ENCODE results near the gene LGALS9C. TPM values are rescaled to one million over a fixed set of nuclear protein-coding genes. Genes with fewer than 3 reads are reported as not detected.
"Not testable (repeated sequence)": the region's sequence is repeated elsewhere in the genome, so short reads cannot be mapped to it uniquely, and the experiment has no call there.

The LGALS9C gene
- 2.7 TPM for total RNA-seq

DNA sequence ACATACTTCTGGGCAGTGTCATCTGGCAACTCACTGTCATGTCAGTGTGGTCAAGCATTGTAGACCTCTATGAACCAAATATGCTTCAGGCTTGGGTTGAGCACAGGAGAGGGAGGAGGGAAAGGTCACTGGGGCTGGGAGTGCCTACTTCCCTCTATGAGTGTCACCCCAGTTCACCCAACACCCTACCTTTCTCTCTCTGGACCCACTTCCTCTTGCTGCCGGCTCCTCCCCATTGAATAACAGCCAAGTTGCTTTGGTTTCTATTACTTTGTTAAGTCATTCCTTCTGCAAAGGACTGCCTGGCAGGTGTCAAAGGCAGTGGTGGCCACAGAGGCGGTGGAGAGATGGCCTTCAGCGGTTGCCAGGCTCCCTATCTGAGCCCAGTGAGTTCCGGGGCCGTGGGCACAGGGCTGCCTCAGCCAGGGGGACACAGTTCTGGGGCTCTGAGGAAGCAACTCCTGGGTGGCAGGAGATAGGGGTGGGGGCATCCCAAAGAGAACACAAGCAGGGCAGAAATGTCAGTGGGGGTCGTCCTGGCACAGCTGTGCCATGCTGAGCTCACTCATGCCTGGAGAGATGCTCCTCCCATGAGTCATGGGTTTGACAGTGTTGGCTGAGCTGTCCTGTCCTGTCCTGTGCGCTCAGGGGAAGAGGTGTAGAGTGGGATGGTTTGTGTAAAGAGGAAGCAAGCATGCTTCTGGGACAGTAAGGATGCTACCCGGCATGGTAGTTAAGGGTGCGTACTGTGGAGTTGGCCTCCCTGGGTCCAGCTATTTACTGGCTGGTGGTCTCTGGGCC lies at the start of gene LGALS9C:
Gene LGALS9C (plus strand): TSS at position 282 of the 801 bp plus-strand sequence. CDS start 66 bp downstream, at position 348.
- DNase-seq: not testable (repeated sequence)

GRCh38 chr17:18432206-18432605 lies 44.4 kb upstream of the LGALS9C start:
- DNase-seq: not testable (repeated sequence)

- DNase-seq: not testable (repeated sequence)
These were observed 37.1 kb upstream of the LGALS9C start for GRCh38 chr17:18439465-18439870.

GRCh38 chr17:18442093-18442492 lies 34.5 kb upstream of the LGALS9C start:
- DNase-seq: not testable (repeated sequence)

DNA sequence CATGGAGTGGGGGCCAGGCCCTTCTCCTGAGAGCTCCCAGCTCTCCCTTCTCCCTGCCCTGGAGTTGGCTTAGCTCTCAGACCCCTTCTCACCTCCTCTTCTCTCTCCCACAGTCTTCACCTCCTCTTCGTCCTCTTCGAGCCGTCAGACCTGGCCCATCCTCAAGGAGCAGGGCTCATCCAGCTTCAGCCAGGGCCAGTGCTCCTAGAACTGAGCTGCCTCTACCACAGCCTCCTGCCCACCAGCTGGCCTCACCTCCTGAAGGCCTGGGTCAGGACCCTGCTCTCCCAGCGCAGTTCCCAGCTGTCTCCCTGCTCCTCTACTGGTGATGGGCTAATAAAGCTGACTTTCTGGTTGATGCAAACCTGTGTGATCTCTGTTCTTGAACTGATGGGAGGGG lies 34.1 kb upstream of the LGALS9C start:
- not testable (repeated sequence) for DNase-seq

GRCh38 chr17:18447476-18448205 lies 28.9 kb upstream of the LGALS9C start:
- not testable (repeated sequence) for DNase-seq

- not testable (repeated sequence) for DNase-seq
These were observed 28.3 kb upstream of the LGALS9C start for GRCh38 chr17:18448311-18448710.

DNA sequence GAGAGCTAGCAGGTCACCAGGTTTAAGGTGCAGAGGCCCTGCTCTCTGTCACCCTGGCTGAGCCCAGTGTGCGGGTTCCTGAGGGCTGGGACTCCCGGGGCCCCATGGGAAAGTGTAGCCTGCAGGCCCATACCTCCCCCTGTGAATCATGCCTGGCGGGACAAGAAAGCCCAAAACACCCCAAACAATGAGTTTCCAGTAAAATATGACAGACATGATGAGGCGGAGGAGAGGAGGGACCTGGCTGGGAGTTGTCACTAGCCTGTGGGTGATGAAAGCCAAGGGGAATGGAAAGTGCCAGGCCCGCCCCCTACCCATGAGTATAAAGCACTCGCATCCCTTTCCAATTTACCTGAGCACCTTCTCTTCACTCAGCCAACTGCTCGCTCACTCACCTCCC lies 26.8 kb upstream of the LGALS9C start:
- DNase-seq: not testable (repeated sequence)

- not testable (repeated sequence) for DNase-seq
These were observed 25.6 kb upstream of the LGALS9C start for GRCh38 chr17:18450998-18451397.

DNA sequence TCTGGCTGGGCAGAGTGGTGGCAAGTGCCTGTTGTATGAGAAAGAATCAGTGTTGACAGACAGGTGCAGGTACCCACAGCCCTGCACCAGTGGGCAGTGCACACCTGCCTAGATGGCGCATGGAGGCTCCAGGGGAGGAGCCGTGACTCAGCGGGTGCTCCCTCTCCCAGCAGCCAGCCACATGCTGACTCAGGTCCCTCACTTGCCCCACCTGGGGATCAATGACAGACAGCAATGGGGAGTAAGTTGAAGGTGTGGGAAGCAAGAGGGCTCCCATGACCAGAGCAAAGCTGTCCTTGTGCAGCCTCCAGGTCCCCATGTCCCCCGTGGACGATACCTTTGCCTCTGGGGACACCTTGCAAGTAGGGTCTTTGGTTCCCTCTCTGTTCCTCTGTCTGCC lies 24.6 kb upstream of the LGALS9C start:
- DNase-seq: not testable (repeated sequence)

- DNase-seq: not testable (repeated sequence)
These were observed 17.6 kb upstream of the LGALS9C start for GRCh38 chr17:18459035-18459434.

DNA sequence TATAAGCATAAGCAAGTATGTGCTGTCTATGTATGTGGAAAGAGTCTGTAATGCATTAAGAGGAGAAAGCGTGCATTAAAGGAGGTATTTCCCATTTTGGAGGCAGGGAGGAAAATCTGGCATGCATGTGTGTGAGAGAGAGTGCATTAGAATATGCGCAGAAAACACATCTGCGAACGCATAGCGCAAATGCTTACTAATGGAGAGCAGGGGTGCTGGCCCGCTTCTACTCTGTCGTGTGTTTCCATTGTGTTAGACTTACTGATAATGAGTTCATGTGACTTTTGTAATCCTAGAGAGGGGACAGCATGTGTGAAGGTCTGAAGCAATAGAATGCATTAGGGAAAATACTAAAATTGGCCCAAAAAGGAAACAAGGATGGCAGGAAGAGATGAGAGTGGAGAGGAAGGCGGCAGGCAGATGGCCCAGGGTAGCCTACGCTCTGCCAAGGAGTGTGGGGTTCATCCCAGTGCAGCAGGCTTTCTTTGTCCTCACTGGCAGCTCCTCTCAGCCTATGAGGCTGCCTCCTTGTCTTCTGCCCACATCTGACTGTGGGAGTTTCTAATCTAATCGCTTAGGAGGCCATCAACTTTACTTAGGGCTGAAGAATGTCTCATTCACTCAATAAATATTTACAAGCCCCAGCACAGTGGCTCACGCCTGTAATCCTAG lies 12.6 kb upstream of the LGALS9C start:
- DNase-seq: peak; percentile 68

DNA sequence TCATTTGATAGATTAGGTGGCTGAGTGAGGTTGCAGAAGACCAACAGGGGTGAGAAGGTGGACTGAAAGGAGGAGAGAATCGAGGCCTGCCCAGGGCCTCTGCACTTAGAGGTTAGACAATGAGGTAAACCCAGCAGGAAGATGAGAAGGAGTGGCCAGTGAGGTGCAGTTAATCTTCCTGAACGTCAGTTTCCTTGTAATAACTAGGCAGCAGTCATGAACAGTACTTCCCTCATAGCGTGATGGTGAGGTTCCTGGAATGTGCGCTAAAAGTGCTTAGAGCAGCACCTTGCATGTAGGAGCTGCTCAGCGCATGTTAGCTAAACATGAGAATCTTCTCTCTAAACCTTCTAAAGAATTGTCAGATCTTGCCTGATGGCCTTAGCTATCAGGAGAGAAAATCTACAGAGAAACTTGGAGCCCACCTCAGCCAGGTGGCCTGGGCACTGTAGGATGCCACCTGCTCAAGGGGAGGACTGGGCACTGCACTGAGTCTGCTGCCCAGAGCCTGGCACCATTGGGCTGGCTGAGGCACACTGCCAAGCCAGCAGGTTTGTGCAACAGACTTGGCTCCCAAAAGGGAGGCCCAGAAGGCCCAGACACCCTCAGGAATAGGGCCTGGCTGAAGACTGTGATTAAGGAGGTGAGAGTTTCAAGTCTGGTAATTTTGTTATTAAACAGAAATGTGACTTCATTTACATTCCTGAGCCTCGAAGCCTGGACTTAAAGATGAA lies 10.2 kb upstream of the LGALS9C start:
- not testable (repeated sequence) for DNase-seq

DNA sequence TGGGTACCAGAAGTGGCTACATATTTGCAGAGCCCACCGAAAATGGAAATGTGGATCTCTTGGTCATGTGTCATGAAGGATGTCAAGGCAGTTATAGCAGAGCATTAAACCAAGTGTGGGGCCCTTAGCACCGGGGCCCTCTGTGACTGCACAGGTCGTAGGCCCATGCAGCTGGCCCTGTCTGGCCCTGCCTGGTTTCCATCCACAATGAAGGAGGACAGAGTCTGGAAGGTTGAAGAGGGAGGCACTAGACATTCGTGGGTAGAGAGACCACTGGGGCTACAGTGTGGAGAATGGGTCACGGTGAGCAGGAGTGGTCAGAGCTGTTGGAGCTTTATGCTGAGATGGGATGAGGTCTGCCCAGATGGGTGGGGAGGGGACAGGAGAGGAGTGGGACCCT lies 9.6 kb upstream of the LGALS9C start:
- not testable (repeated sequence) for DNase-seq

DNA sequence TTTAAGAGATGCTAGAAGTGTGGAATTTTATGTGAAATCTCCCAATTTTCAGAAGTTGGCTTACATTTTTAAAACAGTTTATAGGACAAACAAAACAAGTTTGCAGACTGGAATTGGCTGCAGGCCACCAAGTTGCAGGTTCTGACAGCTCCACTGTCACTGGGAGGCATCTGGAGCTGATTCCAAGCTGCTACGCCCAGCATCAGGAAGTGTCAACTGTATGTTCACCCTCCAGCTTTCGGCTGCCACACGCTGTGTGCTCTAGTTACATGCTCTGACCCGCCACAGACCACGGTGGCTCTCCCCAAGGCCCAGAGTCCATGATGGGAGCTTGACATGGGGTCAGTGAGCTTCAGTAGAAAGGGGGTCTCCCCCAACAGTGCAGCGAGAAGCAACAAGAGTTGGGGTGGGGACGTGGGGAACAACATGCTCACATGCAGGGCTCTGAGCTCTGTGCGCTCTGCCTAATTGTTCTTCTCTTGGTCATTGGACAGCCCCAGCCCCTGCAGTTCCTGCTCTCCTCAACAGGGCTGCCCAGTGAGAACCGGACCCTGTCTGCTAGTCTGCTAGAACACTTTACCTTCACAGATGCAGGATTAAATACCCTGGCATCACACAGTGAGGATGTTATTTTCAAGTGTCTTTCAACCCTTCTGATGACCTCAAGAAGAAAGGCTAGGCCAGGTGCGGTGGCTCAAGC lies 8.0 kb upstream of the LGALS9C start:
- DNase-seq: not testable (repeated sequence)

DNA sequence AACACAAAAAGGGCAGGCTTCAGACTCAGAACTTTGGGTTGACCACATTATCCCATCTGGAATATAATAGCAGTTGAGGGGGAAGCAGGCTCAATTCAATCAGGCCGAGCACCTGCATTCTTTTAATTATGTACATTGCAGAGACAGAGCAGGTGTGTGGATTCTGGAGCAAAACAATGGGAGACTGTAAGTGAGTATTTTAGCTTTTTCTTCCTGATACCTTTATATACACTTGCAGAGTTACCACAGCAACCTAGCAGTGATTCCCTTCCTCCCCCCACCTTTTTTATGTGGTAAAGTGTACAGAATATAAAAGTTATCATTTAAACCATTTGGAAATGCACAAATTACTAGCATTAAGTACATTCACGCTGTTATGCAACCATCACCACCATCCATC lies 6.8 kb upstream of the LGALS9C start:
- DNase-seq: not testable (repeated sequence)

GRCh38 chr17:18470345-18470930 lies 6.2 kb upstream of the LGALS9C start:
- DNase-seq: not testable (repeated sequence)

- not testable (repeated sequence) for DNase-seq
These were observed 2.6 kb upstream of the LGALS9C start for GRCh38 chr17:18473967-18474366.

- not testable (repeated sequence) for DNase-seq
These were observed 1.8 kb upstream of the LGALS9C start for GRCh38 chr17:18474754-18475153.

DNA sequence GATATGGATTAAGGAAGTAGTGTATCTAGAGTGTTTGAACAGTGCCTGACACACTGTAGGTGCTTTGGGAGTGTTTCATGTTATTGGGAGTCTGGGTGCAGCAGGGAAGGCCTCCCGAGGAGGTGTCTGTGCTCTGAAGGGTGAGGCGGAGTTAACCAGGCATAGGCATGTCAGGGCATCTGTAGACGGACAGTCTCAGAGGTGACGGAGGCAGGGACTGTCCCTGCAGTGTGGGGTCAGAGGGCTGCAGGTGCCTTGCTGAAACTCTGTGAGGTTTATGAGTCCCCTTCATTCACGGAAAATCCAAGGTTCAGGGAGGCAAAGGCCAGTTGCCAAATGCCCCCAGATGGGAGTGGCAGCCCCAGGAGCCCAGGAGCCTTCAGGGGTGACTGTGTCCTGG lies 778 bp downstream of the LGALS9C start:
- not testable (repeated sequence) for DNase-seq

- DNase-seq: not testable (repeated sequence)
These were observed 1.8 kb downstream of the LGALS9C start for GRCh38 chr17:18478362-18478761.
